ENCODE results near the gene OPHN1.

- TF ChIP-seq CTCF (IDR thresholded peaks at IDR 0.05; ENCODE audit: poor library complexity, severe bottlenecking), result no peak
- TF ChIP-seq EP300 (conservative IDR thresholded peaks at IDR 0.05; ENCODE audit: poor library complexity, severe bottlenecking), result no peak
- TF ChIP-seq POLR2AphosphoS5 (IDR thresholded peaks at IDR 0.05), result no peak
- TF ChIP-seq SMC3 (conservative IDR thresholded peaks at IDR 0.05; ENCODE audit: poor library complexity), result no peak
- TF ChIP-seq EZH2 (IDR thresholded peaks at IDR 0.05; ENCODE audit: borderline replicate concordance, insufficient read depth, low read length, poor library complexity, severe bottlenecking), result no peak
- no peak for TF ChIP-seq MXI1 (conservative IDR thresholded peaks at IDR 0.05; ENCODE audit: poor library complexity, severe bottlenecking)
- no peak for TF ChIP-seq REST (IDR thresholded peaks at IDR 0.05; ENCODE audit: borderline replicate concordance)
- TF ChIP-seq TAF1 (IDR thresholded peaks at IDR 0.05; ENCODE audit: low read depth), result no peak
Measured at GRCh38 chrX:68440442-68440841, 7.1 kb upstream of the OPHN1 start.
